IPS-20b (cell line): ENCODE measurements around the gene EFHB.
A peak's percentile ranks its signal among the peaks of the same experiment; 100 is the strongest.
"Not testable (repeated sequence)": the region's sequence is repeated elsewhere in the genome, so short reads cannot be mapped to it uniquely, and the experiment has no call there.

ENCODE experiments used
- H3K27ac ChIP-seq: one replicate; pipeline ENCODE4 v1.5.1; 2013; ENCODE audit warnings: low read length
- H3K27me3 ChIP-seq: 2 replicates; pipeline ENCODE4 v1.6.1; 2013; ENCODE audit warnings: mild to moderate bottlenecking, low read length, inconsistent platforms; ENCODE audit not compliant: insufficient read depth
- H3K36me3 ChIP-seq: 2 replicates; pipeline ENCODE4 v1.6.1; 2013; ENCODE audit warnings: low read depth, mild to moderate bottlenecking, inconsistent platforms, low read length, moderate library complexity; ENCODE audit not compliant: insufficient read depth
- H3K4me1 ChIP-seq: 2 replicates; pipeline ENCODE4 v1.6.1; 2013; ENCODE audit warnings: mild to moderate bottlenecking, control low read depth, inconsistent platforms, low read length, moderate library complexity; ENCODE audit not compliant: insufficient read depth
- H3K4me3 ChIP-seq: 2 replicates; pipeline ENCODE4 v1.5.1; 2013; ENCODE audit warnings: mild to moderate bottlenecking, low read length, inconsistent platforms
- H3K9ac ChIP-seq: 2 replicates; pipeline ENCODE4 v1.6.1; 2013; ENCODE audit warnings: low read depth, mild to moderate bottlenecking, inconsistent platforms, low read length, moderate library complexity
- H3K9me3 ChIP-seq: 2 replicates; pipeline ENCODE4 v1.6.1; 2013; ENCODE audit warnings: mild to moderate bottlenecking, low read depth, low read length, inconsistent platforms; ENCODE audit not compliant: insufficient read depth

Gene EFHB

DNA sequence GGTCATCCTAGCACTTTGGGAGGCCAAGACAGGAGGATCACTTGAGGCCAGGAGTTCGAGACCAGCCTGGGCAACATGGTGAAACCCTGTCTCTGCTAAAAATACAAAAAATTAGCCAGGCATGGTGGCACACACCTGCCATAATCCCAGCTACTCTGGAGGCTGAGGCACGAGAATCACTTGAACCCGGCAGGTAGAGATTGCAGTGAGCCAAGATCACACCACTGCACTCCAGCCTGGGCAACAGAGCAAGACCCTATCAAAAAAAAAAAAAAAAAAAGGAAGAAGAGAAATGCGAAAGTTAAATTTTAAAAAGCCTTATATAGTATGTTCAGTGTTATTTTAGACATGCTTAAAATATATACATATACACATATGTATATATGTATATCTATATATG lies 46.9 kb downstream of the EFHB start:
- H3K9ac ChIP-seq, H3K9me3 ChIP-seq, H3K36me3 ChIP-seq, H3K27ac ChIP-seq, H3K27me3 ChIP-seq, H3K4me1 ChIP-seq, H3K4me3 ChIP-seq: not testable (repeated sequence)

DNA sequence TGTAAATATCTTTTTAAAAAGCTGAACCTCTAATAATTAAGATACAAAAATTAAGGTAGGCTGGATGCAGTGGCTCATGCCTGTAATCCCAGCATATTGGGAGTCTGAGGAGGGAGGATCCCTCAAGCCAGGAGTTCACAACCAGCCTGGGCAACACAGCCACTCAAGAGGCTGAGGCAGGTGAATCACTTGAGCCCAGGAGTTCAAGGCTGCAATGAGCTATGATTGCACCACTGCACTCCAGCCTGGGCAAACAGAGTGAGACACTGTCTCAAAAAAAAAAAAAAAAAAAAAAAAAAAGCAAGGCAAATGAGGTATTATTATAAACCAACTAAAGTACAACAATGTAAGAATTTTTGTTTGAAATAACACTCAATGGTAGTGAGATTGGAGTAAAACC lies 47.6 kb downstream of the EFHB start:
- Histone ChIP-seq H3K36me3 (no peaks in the 10 kb centered on the region), H3K4me3 (no peak overlapping the region), H3K9ac (no peak overlapping the region), H3K27ac (no peak overlapping the region), H3K4me1 (peaks cover 3% of the 10 kb centered on the region; the same call in 1 of the 2 replicates), H3K9me3 (no peaks in the 10 kb centered on the region), H3K27me3 (no peaks in the 10 kb centered on the region)

GRCh38 chr3:19885468-19885867 lies 48.5 kb downstream of the EFHB start:
- Histone ChIP-seq H3K27me3 (no peaks in the 10 kb centered on the region), H3K4me1 (peaks cover 10% of the 10 kb centered on the region; the same call in 1 of the 2 replicates), H3K9me3 (no peaks in the 10 kb centered on the region), H3K9ac (no peak overlapping the region), H3K27ac (no peak overlapping the region), H3K36me3 (no peaks in the 10 kb centered on the region), H3K4me3 (no peak overlapping the region)

- H3K4me3 ChIP-seq, result no peak overlapping the region
- H3K4me1 ChIP-seq, result peaks cover 10% of the 10 kb centered on the region; the same call in 1 of the 2 replicates
- H3K36me3 ChIP-seq, result no peaks in the 10 kb centered on the region
- peak overlapping the region; percentile 44; the same call in 1 of the 2 replicates for H3K9ac ChIP-seq
- no peak overlapping the region for H3K27ac ChIP-seq
- H3K9me3 ChIP-seq, result no peaks in the 10 kb centered on the region
- H3K27me3 ChIP-seq, result no peaks in the 10 kb centered on the region
These were observed 52.2 kb downstream of the EFHB start for GRCh38 chr3:19881852-19882251.

DNA sequence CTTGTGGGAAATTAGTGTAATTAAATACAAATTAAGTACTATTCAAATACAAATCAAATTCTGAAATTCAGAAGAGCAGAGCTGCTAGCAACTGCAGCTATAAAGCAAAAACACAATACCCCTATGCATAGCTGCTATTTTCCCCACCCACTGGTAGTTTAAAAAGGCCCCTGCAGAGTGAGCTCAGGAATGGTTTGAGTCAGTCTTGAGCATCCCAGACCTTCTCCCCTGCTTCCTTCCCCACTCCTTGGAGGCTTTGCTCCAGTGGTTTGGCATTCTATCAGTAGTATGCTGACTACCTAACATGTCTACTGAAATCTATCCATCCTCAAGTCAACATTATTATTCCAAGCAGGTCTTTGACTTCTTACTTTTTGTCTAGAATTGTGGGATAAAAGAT lies 53.0 kb downstream of the EFHB start:
- H3K4me3 ChIP-seq, result peak overlapping the region; percentile 15; the same call in 1 of the 2 replicates
- H3K9me3 ChIP-seq, result no peaks in the 10 kb centered on the region
- peak overlapping the region; percentile 44; the same call in 1 of the 2 replicates for H3K9ac ChIP-seq
- peaks cover 10% of the 10 kb centered on the region; the same call in 1 of the 2 replicates for H3K4me1 ChIP-seq
- H3K27ac ChIP-seq, result no peak overlapping the region
- H3K36me3 ChIP-seq, result no peaks in the 10 kb centered on the region
- no peaks in the 10 kb centered on the region for H3K27me3 ChIP-seq

GRCh38 chr3:19877656-19878055 lies 56.4 kb downstream of the EFHB start:
- H3K9me3 ChIP-seq, result no peaks in the 10 kb centered on the region
- peaks cover 10% of the 10 kb centered on the region; the same call in 1 of the 2 replicates for H3K4me1 ChIP-seq
- H3K27ac ChIP-seq, result no peak overlapping the region
- H3K9ac ChIP-seq, result no peak overlapping the region
- no peak overlapping the region for H3K4me3 ChIP-seq
- no peaks in the 10 kb centered on the region for H3K27me3 ChIP-seq
- H3K36me3 ChIP-seq, result no peaks in the 10 kb centered on the region

DNA sequence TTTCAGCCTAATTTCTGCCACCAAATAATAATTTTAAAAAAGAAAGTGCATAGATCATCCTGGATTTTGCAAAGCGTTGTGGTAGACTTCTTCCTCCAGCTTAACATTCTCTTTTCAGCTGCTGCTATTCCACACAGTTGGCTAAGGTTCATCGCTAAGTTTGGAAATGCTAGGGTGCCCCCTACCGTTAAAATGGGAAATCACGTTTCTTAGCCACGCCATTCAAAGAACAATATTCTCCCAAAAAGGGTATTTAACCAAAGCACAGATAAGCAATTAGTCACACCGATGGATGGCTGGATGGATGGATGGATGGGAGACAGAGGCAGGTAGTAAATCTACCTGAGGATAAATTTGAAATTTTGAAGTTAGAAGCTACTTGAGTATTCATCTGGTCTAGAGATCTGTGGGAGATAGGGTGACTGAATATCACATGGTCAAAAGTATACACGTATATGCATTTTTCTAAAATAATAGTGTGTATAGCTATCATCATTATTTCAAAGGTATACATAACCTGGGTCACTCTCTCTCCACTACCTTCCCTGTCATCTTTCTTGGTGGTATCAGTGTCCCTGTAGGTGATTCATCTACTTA lies 67.2 kb downstream of the EFHB start:
- Histone ChIP-seq H3K36me3 (no peaks in the 10 kb centered on the region), H3K4me3 (no peak overlapping the region), H3K9me3 (no peaks in the 10 kb centered on the region), H3K27me3 (no peaks in the 10 kb centered on the region), H3K4me1 (peaks cover 2% of the 10 kb centered on the region; the same call in 1 of the 2 replicates), H3K27ac (no peak overlapping the region), H3K9ac (no peak overlapping the region)

DNA sequence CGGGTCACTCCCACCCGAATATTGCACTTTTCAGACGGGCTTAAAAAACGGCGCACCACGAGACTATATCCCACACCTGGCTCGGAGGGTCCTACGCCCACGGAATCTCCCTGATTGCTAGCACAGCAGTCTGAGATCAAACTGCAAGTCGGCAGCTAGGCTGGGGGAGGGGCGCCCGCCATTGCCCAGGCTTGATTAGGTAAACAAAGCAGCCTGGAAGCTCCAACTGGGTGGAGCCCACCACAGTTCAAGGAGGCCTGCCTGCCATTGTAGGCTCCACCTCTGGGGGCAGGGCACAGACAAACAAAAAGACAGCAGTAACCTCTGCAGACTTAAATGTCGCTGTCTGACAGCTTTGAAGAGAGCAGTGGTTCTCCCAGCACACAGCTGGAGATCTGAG lies 78.7 kb downstream of the EFHB start:
- not testable (repeated sequence) for H3K27me3 ChIP-seq, H3K4me3 ChIP-seq, H3K36me3 ChIP-seq, H3K27ac ChIP-seq, H3K4me1 ChIP-seq, H3K9me3 ChIP-seq, H3K9ac ChIP-seq

DNA sequence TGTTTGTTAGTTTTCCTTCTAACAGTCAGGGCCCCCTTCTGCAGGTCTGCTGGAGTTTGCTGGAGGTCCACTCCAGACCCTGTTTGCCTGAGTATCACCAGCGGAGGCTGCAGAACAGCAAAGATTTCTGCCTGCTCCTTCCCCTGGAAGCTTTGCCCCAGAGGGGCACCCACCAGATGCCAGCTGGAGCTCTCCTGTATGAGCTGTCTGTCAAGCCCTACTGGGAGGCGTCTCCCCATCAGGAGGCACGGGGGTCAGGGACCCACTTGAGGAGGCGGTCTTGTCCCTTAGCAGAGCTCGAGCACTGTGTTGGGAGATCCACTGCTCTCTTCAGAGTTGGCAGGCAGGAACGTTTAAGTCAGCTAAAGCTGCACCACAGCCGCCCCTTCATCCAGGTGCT lies 87.4 kb downstream of the EFHB start:
- H3K27ac ChIP-seq, H3K4me3 ChIP-seq, H3K36me3 ChIP-seq, H3K9ac ChIP-seq, H3K9me3 ChIP-seq, H3K4me1 ChIP-seq, H3K27me3 ChIP-seq: not testable (repeated sequence)
